HepG2 (cell line): ENCODE measurements around the gene ZBTB7B. TPM values are rescaled to one million over a fixed set of nuclear protein-coding genes. Genes with fewer than 3 reads are reported as not detected.
A peak's percentile ranks its signal among the peaks of the same experiment; 100 is the strongest.

Experiments
- BRD4 ChIP-seq: sonication (generic); formaldehyde crosslinking; IDR thresholded peaks from 2 replicates; pipeline ENCODE4 v1.4.0; 2020; ENCODE audit warnings: missing genetic modification reagents
- ERF ChIP-seq: IDR thresholded peaks from 2 replicates; pipeline ENCODE4 v1.6.1; 2018; ENCODE audit warnings: missing biosample characterization, missing genetic modification reagents
- HHEX ChIP-seq: IDR thresholded peaks from 2 replicates; pipeline ENCODE4 v1.6.1; 2016; ENCODE audit warnings: control low read depth
- HNF1B ChIP-seq: sonication (generic); formaldehyde crosslinking; IDR thresholded peaks from 2 replicates; pipeline ENCODE4 v1.5.1; 2020; ENCODE audit warnings: mild to moderate bottlenecking, moderate library complexity, missing genetic modification reagents
- MED13 ChIP-seq: sonication (generic); formaldehyde crosslinking; IDR thresholded peaks from 2 replicates; pipeline ENCODE4 v1.5.0; 2020; ENCODE audit warnings: missing genetic modification reagents
- MLXIP ChIP-seq: sonication (generic); formaldehyde crosslinking; IDR thresholded peaks from 2 replicates; pipeline ENCODE4 v1.9.0; 2021; ENCODE audit warnings: missing genetic modification reagents, borderline replicate concordance
- POLR2G ChIP-seq: fragments of 200-400 bp; formaldehyde crosslinking; IDR thresholded peaks from 2 replicates; pipeline ENCODE4 v1.6.1; 2018; ENCODE audit warnings: mild to moderate bottlenecking, low read depth, low read length, moderate library complexity
- SCMH1 ChIP-seq: sonication (generic); formaldehyde crosslinking; IDR thresholded peaks from 2 replicates; pipeline ENCODE4 v1.9.0; 2021; ENCODE audit warnings: missing genetic modification reagents, mild to moderate bottlenecking, borderline replicate concordance
- TOE1 ChIP-seq: sonication (generic); formaldehyde crosslinking; IDR thresholded peaks from 2 replicates; pipeline ENCODE4 v1.4.0; 2020; ENCODE audit warnings: mild to moderate bottlenecking, missing genetic modification reagents
- ZNF343 ChIP-seq: sonication (generic); formaldehyde crosslinking; IDR thresholded peaks from 2 replicates; pipeline ENCODE4 v1.4.0; 2020; ENCODE audit warnings: mild to moderate bottlenecking, missing genetic modification reagents
- ZNF558 ChIP-seq: sonication (generic); formaldehyde crosslinking; IDR thresholded peaks from 2 replicates; pipeline ENCODE4 v1.9.0; 2022; ENCODE audit warnings: mild to moderate bottlenecking, missing genetic modification reagents, borderline replicate concordance
- ZNF672 ChIP-seq: sonication (generic); formaldehyde crosslinking; IDR thresholded peaks from 2 replicates; pipeline ENCODE4 v1.8.1; 2022; ENCODE audit warnings: missing genetic modification reagents
- polyA plus RNA-seq, 8 experiments: library from polyadenylated mRNA; depleted of rRNA in 3 of 8; stranded (reverse) in 7 of 8; unstranded in 1 of 8; fragments of >200 nt; fragmentation: Illumina TruSeq in 4 of 8; extraction: Trizol in 4 of 8; gene quantifications; 2 replicates each; pipeline versions ENCODE4 v1.2.1 to v1.2.3, GENCODE V29; 2011 to 2016; ENCODE audit warnings: low read depth in 4 of 8, missing spikeins in 1 of 8, mixed read lengths in 1 of 8; ENCODE audit not compliant: insufficient read depth in 1 of 8
- total RNA-seq, 5 experiments: library from RNA; depleted of rRNA; stranded (reverse); fragments of >200 nt; fragmentation: Illumina TruSeq; extraction: Trizol; gene quantifications; 2 replicates each; pipeline ENCODE4 v1.2.3, GENCODE V29; 2016; ENCODE audit warnings: low read depth in 1 of 5
- TF ChIP-seq, protein P1 (sequence below): sonication (generic); formaldehyde crosslinking; IDR thresholded peaks from 2 replicates; pipeline ENCODE4 v1.8.0; 2022; ENCODE audit warnings: missing genetic modification reagents, mild to moderate bottlenecking, borderline replicate concordance
- TF ChIP-seq, protein P2 (sequence below): sonication (generic); formaldehyde crosslinking; conservative IDR thresholded peaks from 2 replicates; pipeline ENCODE4 v1.4.0; 2020; ENCODE audit warnings: mild to moderate bottlenecking, missing genetic modification reagents, moderate library complexity
- TF ChIP-seq, protein P3 (sequence below): sonication (generic); formaldehyde crosslinking; conservative IDR thresholded peaks from 2 replicates; pipeline ENCODE4 v1.8.1; 2023; ENCODE audit warnings: missing genetic modification reagents

The ZBTB7B gene
- total and polyA plus RNA-seq, 2 of the 13 experiments (the other 11 are each of a cell fraction or from before 2014, with no cell fraction given) = 15.5 to 17.5 TPM

DNA sequence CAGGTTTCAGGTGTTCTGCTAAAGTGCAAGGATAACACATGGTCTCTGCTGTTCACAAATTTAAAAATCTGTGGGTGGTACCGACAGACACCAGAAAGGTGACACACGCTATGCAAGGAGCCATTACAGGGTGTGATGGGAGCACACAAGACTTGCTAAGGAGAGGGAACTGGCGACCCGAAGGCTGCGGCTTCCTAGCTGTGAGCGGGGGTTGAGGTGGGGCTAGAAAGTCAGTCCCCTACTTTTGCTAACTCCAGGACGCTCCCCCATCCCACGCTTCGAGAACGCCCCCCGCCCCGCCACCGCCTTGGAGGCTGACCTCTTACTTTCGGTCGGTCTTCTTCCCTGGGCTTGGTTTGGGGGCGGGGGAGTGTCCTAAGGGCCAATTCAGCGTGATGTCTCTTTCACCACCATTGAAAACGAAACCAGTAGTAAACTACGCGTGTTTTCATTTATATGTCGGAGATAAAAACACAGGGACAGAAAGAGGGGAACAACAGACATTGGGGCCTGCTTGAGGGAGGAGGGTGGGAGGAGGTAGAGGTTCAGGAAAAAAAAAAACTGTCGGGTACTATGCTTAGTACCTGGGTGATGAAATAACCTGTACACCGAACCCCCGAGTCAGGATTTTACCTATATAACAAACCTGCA lies 27.1 kb upstream of the ZBTB7B start (continued):
- TF ChIP-seq HNF1B (CRISPR knock-in tag) = no peak
- no peak for TF ChIP-seq ZNF343
- no peak for TF ChIP-seq ZNF672 (CRISPR knock-in tag)
- no peak for TF ChIP-seq SCMH1 (CRISPR knock-in tag)
- peak; percentile 40; the same call in 1 of the 2 replicates for TF ChIP-seq BRD4 (CRISPR knock-in tag)
- TF ChIP-seq, protein P1, sequence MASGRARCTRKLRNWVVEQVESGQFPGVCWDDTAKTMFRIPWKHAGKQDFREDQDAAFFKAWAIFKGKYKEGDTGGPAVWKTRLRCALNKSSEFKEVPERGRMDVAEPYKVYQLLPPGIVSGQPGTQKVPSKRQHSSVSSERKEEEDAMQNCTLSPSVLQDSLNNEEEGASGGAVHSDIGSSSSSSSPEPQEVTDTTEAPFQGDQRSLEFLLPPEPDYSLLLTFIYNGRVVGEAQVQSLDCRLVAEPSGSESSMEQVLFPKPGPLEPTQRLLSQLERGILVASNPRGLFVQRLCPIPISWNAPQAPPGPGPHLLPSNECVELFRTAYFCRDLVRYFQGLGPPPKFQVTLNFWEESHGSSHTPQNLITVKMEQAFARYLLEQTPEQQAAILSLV = no peak
- no peak for TF ChIP-seq TOE1 (CRISPR knock-in tag)
- TF ChIP-seq ZNF558 (CRISPR knock-in tag) = no peak
- TF ChIP-seq, protein P2, sequence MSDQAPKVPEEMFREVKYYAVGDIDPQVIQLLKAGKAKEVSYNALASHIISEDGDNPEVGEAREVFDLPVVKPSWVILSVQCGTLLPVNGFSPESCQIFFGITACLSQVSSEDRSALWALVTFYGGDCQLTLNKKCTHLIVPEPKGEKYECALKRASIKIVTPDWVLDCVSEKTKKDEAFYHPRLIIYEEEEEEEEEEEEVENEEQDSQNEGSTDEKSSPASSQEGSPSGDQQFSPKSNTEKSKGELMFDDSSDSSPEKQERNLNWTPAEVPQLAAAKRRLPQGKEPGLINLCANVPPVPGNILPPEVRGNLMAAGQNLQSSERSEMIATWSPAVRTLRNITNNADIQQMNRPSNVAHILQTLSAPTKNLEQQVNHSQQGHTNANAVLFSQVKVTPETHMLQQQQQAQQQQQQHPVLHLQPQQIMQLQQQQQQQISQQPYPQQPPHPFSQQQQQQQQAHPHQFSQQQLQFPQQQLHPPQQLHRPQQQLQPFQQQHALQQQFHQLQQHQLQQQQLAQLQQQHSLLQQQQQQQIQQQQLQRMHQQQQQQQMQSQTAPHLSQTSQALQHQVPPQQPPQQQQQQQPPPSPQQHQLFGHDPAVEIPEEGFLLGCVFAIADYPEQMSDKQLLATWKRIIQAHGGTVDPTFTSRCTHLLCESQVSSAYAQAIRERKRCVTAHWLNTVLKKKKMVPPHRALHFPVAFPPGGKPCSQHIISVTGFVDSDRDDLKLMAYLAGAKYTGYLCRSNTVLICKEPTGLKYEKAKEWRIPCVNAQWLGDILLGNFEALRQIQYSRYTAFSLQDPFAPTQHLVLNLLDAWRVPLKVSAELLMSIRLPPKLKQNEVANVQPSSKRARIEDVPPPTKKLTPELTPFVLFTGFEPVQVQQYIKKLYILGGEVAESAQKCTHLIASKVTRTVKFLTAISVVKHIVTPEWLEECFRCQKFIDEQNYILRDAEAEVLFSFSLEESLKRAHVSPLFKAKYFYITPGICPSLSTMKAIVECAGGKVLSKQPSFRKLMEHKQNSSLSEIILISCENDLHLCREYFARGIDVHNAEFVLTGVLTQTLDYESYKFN (CRISPR knock-in tag) = no peak
- TF ChIP-seq, protein P3, sequence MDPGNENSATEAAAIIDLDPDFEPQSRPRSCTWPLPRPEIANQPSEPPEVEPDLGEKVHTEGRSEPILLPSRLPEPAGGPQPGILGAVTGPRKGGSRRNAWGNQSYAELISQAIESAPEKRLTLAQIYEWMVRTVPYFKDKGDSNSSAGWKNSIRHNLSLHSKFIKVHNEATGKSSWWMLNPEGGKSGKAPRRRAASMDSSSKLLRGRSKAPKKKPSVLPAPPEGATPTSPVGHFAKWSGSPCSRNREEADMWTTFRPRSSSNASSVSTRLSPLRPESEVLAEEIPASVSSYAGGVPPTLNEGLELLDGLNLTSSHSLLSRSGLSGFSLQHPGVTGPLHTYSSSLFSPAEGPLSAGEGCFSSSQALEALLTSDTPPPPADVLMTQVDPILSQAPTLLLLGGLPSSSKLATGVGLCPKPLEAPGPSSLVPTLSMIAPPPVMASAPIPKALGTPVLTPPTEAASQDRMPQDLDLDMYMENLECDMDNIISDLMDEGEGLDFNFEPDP (CRISPR knock-in tag) = no peak
- TF ChIP-seq HHEX = no peak
- no peak for TF ChIP-seq ERF (CRISPR knock-in tag)
- no peak for TF ChIP-seq MLXIP (CRISPR knock-in tag)
- TF ChIP-seq MED13 = no peak
- no peak; the same call in 1 of the 2 replicates for TF ChIP-seq POLR2G
- TF ChIP-seq, all 625 proteins: peak for 26
